Measurements from ENCODE around the gene CEP72.

DNA sequence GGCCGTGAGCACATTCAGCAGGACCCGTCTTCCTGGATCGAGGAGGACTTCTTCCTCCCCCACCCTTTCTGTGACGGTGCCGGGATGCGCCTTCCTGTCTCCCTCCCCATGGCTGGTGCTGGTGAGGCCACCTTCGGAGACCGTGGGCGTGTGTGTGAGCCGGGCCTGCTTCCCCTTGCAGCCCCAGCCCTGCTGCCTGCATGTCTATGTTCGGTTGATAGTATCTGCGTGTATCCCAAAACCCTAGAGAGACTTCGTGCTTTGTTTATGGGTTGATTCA lies 12.8 kb downstream of the CEP72 start:
- TF ChIP-seq ESRRG (CRISPR knock-in tag; IDR thresholded peaks at IDR 0.05) (no peak), TOX (CRISPR knock-in tag; IDR thresholded peaks at IDR 0.05; ENCODE audit: borderline replicate concordance) (no peak), CSDC2 (CRISPR knock-in tag; IDR thresholded peaks at IDR 0.05) (no peak), ZFP30 (CRISPR knock-in tag; IDR thresholded peaks at IDR 0.05) (no peak), ARNTL (CRISPR knock-in tag; IDR thresholded peaks at IDR 0.05; ENCODE audit: borderline replicate concordance, low read depth) (no peak), ISL1 (CRISPR knock-in tag; IDR thresholded peaks at IDR 0.05) (no peak), RARB (CRISPR knock-in tag; IDR thresholded peaks at IDR 0.05) (no peak), ZFP3 (CRISPR knock-in tag; IDR thresholded peaks at IDR 0.05) (no peak)
- TF ChIP-seq, protein P1, sequence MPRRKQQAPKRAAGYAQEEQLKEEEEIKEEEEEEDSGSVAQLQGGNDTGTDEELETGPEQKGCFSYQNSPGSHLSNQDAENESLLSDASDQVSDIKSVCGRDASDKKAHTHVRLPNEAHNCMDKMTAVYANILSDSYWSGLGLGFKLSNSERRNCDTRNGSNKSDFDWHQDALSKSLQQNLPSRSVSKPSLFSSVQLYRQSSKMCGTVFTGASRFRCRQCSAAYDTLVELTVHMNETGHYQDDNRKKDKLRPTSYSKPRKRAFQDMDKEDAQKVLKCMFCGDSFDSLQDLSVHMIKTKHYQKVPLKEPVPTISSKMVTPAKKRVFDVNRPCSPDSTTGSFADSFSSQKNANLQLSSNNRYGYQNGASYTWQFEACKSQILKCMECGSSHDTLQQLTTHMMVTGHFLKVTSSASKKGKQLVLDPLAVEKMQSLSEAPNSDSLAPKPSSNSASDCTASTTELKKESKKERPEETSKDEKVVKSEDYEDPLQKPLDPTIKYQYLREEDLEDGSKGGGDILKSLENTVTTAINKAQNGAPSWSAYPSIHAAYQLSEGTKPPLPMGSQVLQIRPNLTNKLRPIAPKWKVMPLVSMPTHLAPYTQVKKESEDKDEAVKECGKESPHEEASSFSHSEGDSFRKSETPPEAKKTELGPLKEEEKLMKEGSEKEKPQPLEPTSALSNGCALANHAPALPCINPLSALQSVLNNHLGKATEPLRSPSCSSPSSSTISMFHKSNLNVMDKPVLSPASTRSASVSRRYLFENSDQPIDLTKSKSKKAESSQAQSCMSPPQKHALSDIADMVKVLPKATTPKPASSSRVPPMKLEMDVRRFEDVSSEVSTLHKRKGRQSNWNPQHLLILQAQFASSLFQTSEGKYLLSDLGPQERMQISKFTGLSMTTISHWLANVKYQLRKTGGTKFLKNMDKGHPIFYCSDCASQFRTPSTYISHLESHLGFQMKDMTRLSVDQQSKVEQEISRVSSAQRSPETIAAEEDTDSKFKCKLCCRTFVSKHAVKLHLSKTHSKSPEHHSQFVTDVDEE (CRISPR knock-in tag; IDR thresholded peaks at IDR 0.05), result no peak
- TF ChIP-seq, protein P2, sequence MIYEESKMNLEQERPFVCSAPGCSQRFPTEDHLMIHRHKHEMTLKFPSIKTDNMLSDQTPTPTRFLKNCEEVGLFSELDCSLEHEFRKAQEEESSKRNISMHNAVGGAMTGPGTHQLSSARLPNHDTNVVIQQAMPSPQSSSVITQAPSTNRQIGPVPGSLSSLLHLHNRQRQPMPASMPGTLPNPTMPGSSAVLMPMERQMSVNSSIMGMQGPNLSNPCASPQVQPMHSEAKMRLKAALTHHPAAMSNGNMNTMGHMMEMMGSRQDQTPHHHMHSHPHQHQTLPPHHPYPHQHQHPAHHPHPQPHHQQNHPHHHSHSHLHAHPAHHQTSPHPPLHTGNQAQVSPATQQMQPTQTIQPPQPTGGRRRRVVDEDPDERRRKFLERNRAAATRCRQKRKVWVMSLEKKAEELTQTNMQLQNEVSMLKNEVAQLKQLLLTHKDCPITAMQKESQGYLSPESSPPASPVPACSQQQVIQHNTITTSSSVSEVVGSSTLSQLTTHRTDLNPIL (CRISPR knock-in tag; IDR thresholded peaks at IDR 0.05; ENCODE audit: low read depth), result no peak
- TF ChIP-seq, protein P3, sequence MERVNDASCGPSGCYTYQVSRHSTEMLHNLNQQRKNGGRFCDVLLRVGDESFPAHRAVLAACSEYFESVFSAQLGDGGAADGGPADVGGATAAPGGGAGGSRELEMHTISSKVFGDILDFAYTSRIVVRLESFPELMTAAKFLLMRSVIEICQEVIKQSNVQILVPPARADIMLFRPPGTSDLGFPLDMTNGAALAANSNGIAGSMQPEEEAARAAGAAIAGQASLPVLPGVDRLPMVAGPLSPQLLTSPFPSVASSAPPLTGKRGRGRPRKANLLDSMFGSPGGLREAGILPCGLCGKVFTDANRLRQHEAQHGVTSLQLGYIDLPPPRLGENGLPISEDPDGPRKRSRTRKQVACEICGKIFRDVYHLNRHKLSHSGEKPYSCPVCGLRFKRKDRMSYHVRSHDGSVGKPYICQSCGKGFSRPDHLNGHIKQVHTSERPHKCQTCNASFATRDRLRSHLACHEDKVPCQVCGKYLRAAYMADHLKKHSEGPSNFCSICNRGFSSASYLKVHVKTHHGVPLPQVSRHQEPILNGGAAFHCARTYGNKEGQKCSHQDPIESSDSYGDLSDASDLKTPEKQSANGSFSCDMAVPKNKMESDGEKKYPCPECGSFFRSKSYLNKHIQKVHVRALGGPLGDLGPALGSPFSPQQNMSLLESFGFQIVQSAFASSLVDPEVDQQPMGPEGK (CRISPR knock-in tag; IDR thresholded peaks at IDR 0.05; ENCODE audit: borderline replicate concordance), result no peak
- TF ChIP-seq, protein P4, sequence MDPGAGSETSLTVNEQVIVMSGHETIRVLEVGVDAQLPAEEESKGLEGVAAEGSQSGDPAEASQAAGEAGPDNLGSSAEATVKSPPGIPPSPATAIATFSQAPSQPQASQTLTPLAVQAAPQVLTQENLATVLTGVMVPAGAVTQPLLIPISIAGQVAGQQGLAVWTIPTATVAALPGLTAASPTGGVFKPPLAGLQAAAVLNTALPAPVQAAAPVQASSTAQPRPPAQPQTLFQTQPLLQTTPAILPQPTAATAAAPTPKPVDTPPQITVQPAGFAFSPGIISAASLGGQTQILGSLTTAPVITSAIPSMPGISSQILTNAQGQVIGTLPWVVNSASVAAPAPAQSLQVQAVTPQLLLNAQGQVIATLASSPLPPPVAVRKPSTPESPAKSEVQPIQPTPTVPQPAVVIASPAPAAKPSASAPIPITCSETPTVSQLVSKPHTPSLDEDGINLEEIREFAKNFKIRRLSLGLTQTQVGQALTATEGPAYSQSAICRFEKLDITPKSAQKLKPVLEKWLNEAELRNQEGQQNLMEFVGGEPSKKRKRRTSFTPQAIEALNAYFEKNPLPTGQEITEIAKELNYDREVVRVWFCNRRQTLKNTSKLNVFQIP (CRISPR knock-in tag; IDR thresholded peaks at IDR 0.05; ENCODE audit: borderline replicate concordance, low read depth), result no peak

All from SK-N-SH treated with all-trans-retinoic acid at 6 μM for 48 hours (cell line).